Panc1 (cell line): ENCODE data around the gene ZBTB47. TPM values are rescaled to one million over a fixed set of nuclear protein-coding genes. Genes with fewer than 3 reads are reported as not detected.
A peak's percentile ranks its signal among the peaks of the same experiment; 100 is the strongest.

Source experiments
- ATAC-seq: fragments of 200-7000 bp; cut with Tn5 transposase; 2 replicates; pipeline ENCODE4 v1.9.1; 2020; ENCODE audit warnings: mild to moderate bottlenecking, moderate library complexity
- BruUV-seq: library from RNA; stranded (reverse); fragments of 400-500 nt; replicated peaks from 2 replicates; lab custom pipeline; 2021; lab: Mats Ljungman, UMichigan
- CTCF ChIA-PET: fragments of 300-600 bp; sonication (Branson Sonifier 250); formaldehyde crosslinking; loops from one replicate; lab custom pipeline; 2022; ENCODE audit warnings: antibody characterized with exemption; lab: Charles Lee
- POLR2A ChIA-PET: fragments of 300-600 bp; sonication (Branson Sonifier 250); formaldehyde crosslinking; loops from one replicate; lab custom pipeline; 2022; ENCODE audit warnings: antibody characterized with exemption; lab: Charles Lee
- DNase-seq: peaks from one replicate; pipeline ENCODE4 v3.0.0-alpha.2; 2010; ENCODE audit warnings: low read depth, low spot score
- H3K27ac ChIP-seq: 2 replicates; pipeline ENCODE4 v1.5.1; 2011; ENCODE audit warnings: mild to moderate bottlenecking, low read length, inconsistent platforms
- H3K27me3 ChIP-seq: fragments of 200-500 bp; sonication (Bioruptor generic); 2 replicates; pipeline ENCODE4 v1.6.0; 2014; ENCODE audit warnings: low read length, inconsistent platforms; ENCODE audit not compliant: control insufficient read depth, insufficient read depth
- H3K36me3 ChIP-seq: fragments of 200-500 bp; sonication (Bioruptor generic); 2 replicates; pipeline ENCODE4 v1.5.1; 2014; ENCODE audit warnings: inconsistent platforms, mild to moderate bottlenecking, low read length, moderate library complexity; ENCODE audit not compliant: control insufficient read depth, insufficient read depth
- H3K4me1 ChIP-seq: 2 replicates; pipeline ENCODE4 v1.5.1; 2011; ENCODE audit warnings: inconsistent platforms, mild to moderate bottlenecking, low read length, moderate library complexity; ENCODE audit not compliant: control insufficient read depth, insufficient read depth
- H3K4me3 ChIP-seq, 2 experiments: 2 replicates each; pipeline ENCODE4 v1.5.1; 2011 to 2012; ENCODE audit warnings: low read depth in 2 of 2, low read length in 2 of 2, mild to moderate bottlenecking in 2 of 2, inconsistent platforms in 1 of 2, moderate library complexity in 1 of 2
- H3K9me3 ChIP-seq: fragments of 200-500 bp; sonication (Bioruptor generic); 2 replicates; pipeline ENCODE4 v1.5.1; 2014; ENCODE audit warnings: low read depth, mild to moderate bottlenecking, inconsistent platforms, low read length, moderate library complexity; ENCODE audit not compliant: control insufficient read depth, insufficient read depth
- CTCF ChIP-seq: fragments of 450-650 bp; IDR thresholded peaks from 2 replicates; pipeline ENCODE4 v1.5.1; 2017; ENCODE audit warnings: mild to moderate bottlenecking
- POLR2AphosphoS5 ChIP-seq: IDR thresholded peaks from 2 replicates; pipeline ENCODE4 v1.6.1; 2012; ENCODE audit warnings: mild to moderate bottlenecking, low read depth, low read length, moderate library complexity
- REST ChIP-seq, 2 experiments: IDR thresholded peaks; 2 replicates each; pipeline ENCODE4 v1.6.1; 2011 to 2012; ENCODE audit warnings: low read depth in 2 of 2, control low read depth in 1 of 2, low read length in 1 of 2, mild to moderate bottlenecking in 1 of 2, moderate library complexity in 1 of 2; ENCODE audit not compliant: insufficient read depth in 1 of 2
- SIN3A ChIP-seq: IDR thresholded peaks from 2 replicates; pipeline ENCODE4 v1.6.1; 2012; ENCODE audit warnings: low read depth, mild to moderate bottlenecking, low read length, moderate library complexity, borderline replicate concordance; ENCODE audit not compliant: insufficient read depth
- TCF7L2 ChIP-seq: IDR thresholded peaks from 2 replicates; pipeline ENCODE4 v1.6.1; 2011; ENCODE audit warnings: mild to moderate bottlenecking, low read depth, low read length, inconsistent platforms
- in situ Hi-C: cut with HindIII; loops from 2 replicates; pipeline ENCODE4 v1.10.0; 2016; ENCODE audit warnings: low sequenced_read_pairs, low pct_unique_long_range_greater_than_20kb
- intact Hi-C: fragments of 100-400 bp; cut with micrococcal nuclease; formaldehyde crosslinking; loops from one replicate; pipeline ENCODE4 v1.10.0; 2022; ENCODE audit not compliant: unreplicated experiment
- total RNA-seq: library from RNA; stranded (reverse); gene quantifications from one replicate; pipeline ENCODE4 v1.2.1, GENCODE V29; 2021; ENCODE audit not compliant: unreplicated experiment

ZBTB47 gene
- total RNA-seq, 1 experiment from 2014 or later: 3.6 TPM

- no peaks in the 10 kb centered on the region for H3K9me3 ChIP-seq
- DNase-seq: no peak
- no peaks in the 10 kb centered on the region for H3K27me3 ChIP-seq
- in situ Hi-C loops (no loop called here), intact Hi-C loops (loop anchor here (5.0 kb wide), 1 partner anchor 89 kb away; no protein-coding TSS in a partner anchor)
- no peak overlapping the region for H3K27ac ChIP-seq
- TF ChIP-seq CTCF (no peak), POLR2AphosphoS5 (no peak), TCF7L2 (no peak), REST (IDR thresholded peaks at IDR 0.05; ENCODE audit: insufficient read depth in 1 of 2, low read depth in 2 of 2, low read length in 1 of 2) (no peak), SIN3A (no peak)
- H3K36me3 ChIP-seq: no peaks in the 10 kb centered on the region
- BruUV-seq: no TSS peak
- ChIA-PET POLR2A (no interaction called here), CTCF (no interaction called here)
- H3K4me3 ChIP-seq: peak overlapping the region; percentile 43 to 49
- peak; percentile 17; the same call in 1 of the 2 replicates for ATAC-seq
- H3K4me1 ChIP-seq: peaks cover 16% of the 10 kb centered on the region
Measured at GRCh38 chr3:42653303-42653559, 266 bp upstream of the ZBTB47 start.

GRCh38 chr3:42654331-42655201, 1.1 kb downstream of the ZBTB47 start:
- H3K4me1 ChIP-seq: peaks cover 16% of the 10 kb centered on the region
- in situ Hi-C loops (no loop called here), intact Hi-C loops (loop anchor here (5.0 kb wide), 1 partner anchor 88 kb away; no protein-coding TSS in a partner anchor)
- no peak for DNase-seq
- H3K27me3 ChIP-seq: no peaks in the 10 kb centered on the region
- ATAC-seq: peak; percentile 26; the same call in 1 of the 2 replicates
- peak overlapping the region; percentile 48 to 49 for H3K4me3 ChIP-seq
- ChIA-PET CTCF (no interaction called here), POLR2A (no interaction called here)
- H3K27ac ChIP-seq: no peak overlapping the region
- no TSS peak for BruUV-seq
- no peaks in the 10 kb centered on the region for H3K9me3 ChIP-seq
- peak; percentile 35; the same call in 1 of the 2 replicates for TF ChIP-seq CTCF
- TF ChIP-seq POLR2AphosphoS5: no peak
- no peak for TF ChIP-seq SIN3A
- TF ChIP-seq REST (IDR thresholded peaks at IDR 0.05; ENCODE audit: insufficient read depth in 1 of 2, low read depth in 2 of 2, low read length in 1 of 2): no peak
- H3K36me3 ChIP-seq: no peaks in the 10 kb centered on the region
